Fibroblast of the aortic adventitia (primary cell): ENCODE data around the gene CYP2C19. TPM values are rescaled to one million over a fixed set of nuclear protein-coding genes. Genes with fewer than 3 reads are reported as not detected.

Experiments used
- DNase-seq: peaks from one replicate; pipeline ENCODE4 v3.0.0-alpha.2; 2010; ENCODE audit warnings: low read depth
- H3K4me3 ChIP-seq: 2 replicates; pipeline ENCODE4 v1.5.1; 2011; ENCODE audit warnings: low read depth, mild to moderate bottlenecking, control low read depth, low read length, moderate library complexity
- total RNA-seq: library from RNA; depleted of rRNA; stranded (reverse); fragments of >200 nt; gene quantifications from 2 replicates; pipeline ENCODE4 v1.2.3, GENCODE V29; 2012; ENCODE audit warnings: low replicate concordance
- TF ChIP-seq, protein P1 (sequence below): IDR thresholded peaks from 2 replicates; pipeline ENCODE4 v1.5.1; 2011; ENCODE audit warnings: mild to moderate bottlenecking, low read length, control low read depth, inconsistent platforms; ENCODE audit not compliant: insufficient read depth

The CYP2C19 gene
- total RNA-seq, 1 donor, result not detected

GRCh38 chr10:94846204-94846603 is 83.7 kb downstream of the CYP2C19 start:
- DNase-seq, result no peak
- TF ChIP-seq, protein P1, sequence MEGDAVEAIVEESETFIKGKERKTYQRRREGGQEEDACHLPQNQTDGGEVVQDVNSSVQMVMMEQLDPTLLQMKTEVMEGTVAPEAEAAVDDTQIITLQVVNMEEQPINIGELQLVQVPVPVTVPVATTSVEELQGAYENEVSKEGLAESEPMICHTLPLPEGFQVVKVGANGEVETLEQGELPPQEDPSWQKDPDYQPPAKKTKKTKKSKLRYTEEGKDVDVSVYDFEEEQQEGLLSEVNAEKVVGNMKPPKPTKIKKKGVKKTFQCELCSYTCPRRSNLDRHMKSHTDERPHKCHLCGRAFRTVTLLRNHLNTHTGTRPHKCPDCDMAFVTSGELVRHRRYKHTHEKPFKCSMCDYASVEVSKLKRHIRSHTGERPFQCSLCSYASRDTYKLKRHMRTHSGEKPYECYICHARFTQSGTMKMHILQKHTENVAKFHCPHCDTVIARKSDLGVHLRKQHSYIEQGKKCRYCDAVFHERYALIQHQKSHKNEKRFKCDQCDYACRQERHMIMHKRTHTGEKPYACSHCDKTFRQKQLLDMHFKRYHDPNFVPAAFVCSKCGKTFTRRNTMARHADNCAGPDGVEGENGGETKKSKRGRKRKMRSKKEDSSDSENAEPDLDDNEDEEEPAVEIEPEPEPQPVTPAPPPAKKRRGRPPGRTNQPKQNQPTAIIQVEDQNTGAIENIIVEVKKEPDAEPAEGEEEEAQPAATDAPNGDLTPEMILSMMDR, result no peak
- H3K4me3 ChIP-seq, result no peak overlapping the region

DNA sequence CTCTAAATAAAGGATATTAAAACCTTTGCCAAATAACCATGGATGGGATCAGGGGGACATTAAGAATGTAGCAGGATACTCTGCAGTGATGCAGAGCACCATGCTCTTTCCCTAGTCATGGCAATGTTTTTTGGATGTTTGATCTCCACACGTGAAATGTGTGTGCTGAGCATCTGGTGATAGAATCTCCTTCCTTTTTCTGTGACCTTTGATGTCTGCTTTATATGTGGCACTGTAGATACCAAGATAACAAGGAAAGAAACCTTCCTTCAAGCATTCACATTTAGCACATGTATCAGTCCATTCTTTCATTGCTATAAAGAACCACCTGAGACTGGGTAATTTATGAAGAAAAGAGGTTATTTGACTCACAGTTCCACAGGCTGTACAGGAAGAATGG is 88.3 kb downstream of the CYP2C19 start:
- DNase-seq, result no peak
- no peak overlapping the region for H3K4me3 ChIP-seq
- TF ChIP-seq, protein P1, result no peak

DNA sequence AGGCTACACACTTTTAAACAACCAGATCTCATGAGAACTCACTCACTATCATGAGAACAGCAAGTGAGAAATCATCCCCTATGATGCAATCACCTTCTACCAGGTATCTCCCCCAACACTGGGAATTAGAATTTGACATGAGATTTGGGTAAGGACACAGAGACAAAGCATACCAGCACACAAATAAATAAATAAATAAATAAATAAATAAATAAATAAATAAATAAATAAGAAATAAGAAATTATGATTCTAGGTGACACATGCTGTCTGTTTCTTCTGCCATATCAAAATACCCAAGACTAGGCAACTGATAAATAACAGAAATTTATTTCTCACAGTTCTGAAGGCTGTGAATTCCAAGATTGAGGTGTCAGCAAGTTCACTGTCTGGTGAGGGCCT is 88.8 kb downstream of the CYP2C19 start:
- no peak overlapping the region for H3K4me3 ChIP-seq
- DNase-seq, result no peak
- TF ChIP-seq, protein P1, result no peak

DNA sequence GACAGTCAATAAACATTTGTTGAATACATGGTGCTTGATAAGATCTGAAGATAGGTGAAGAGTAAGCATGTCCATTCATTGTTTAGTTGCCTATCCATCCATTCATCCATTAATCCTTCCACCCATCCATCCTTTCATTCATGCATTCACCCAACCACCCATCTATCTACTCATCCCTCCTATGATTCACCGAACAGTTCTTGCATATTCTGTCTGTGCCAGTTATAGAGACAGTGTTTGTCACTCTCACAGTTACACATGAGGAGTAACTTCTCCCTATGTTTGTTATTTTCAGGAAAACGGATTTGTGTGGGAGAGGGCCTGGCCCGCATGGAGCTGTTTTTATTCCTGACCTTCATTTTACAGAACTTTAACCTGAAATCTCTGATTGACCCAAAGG is 90.0 kb downstream of the CYP2C19 start:
- no peak overlapping the region for H3K4me3 ChIP-seq
- no peak for DNase-seq
- TF ChIP-seq, protein P1, result no peak

DNA sequence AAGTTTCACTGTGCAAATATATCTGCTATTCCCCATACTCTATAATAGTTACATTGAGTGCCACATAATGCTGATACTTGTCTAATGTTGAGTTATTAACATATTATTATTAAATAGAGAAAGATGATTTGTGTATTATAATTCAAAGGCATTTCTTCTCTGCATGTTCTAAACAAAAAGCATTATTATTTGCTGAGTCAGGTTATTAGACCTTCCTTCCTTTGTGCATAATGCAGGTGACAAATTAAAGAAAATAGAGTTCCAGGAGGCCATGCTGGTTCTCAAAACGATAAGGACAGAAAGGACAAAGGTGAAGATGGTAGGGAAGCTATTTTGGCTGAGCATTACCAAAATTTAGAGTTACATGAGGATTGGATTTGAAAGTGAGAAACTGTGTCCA is 90.6 kb downstream of the CYP2C19 start:
- DNase-seq, result no peak
- TF ChIP-seq, protein P1, result no peak
- H3K4me3 ChIP-seq, result no peak overlapping the region

DNA sequence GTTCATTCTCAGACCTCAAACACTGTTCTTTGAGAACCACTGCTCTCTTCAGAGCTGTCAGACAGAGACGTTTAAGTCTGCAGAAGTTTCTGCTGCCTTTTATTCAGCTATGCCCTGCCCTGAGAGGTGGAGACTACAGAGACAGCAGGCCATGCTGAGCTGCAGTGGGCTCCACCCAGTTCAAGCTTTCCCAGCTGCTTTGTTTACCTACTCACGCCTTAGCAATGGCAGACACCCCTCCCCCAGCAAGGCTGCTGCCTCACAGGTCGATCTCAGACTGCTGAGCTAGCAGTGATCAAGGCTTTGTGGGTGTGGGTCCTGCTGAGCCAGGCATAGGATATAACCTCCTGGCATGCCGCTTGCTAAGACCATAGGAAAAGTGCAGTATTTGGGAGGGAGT is 95.5 kb downstream of the CYP2C19 start:
- no peak for DNase-seq
- TF ChIP-seq, protein P1, result no peak
- no peak overlapping the region for H3K4me3 ChIP-seq

DNA sequence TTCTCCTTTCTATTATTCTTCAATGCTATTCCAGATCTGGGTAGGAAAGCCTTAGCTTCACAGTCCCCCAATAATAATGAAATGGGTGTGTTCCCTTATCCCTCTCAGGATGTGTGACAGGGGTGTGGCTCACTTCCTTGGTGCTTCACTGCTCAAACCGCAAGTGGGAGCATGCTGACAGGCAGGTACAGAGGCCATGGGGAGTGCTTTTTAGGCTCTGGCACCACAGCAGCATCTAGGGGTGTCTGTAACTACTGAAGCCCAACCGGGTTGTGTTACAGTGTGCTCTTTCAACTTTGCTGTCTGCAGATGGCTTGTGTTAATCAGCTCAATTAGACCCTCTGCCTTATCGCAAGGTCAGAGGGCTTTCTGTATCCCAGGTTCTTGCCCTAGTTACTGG is 96.6 kb downstream of the CYP2C19 start:
- TF ChIP-seq, protein P1, result no peak
- no peak for DNase-seq
- H3K4me3 ChIP-seq, result no peak overlapping the region
